Neuronal stem cell (in vitro differentiated cells): Measurements from ENCODE around the gene SH3GL1.
A peak's percentile ranks its signal among the peaks of the same experiment; 100 is the strongest.

ENCODE experiments used
- DNase-seq: peaks from one replicate; pipeline ENCODE4 v3.0.0-alpha.2; 2013; ENCODE audit warnings: low spot score
- H2AFZ ChIP-seq: one replicate; pipeline ENCODE4 v1.6.1; 2013; ENCODE audit warnings: mild to moderate bottlenecking, low read length, inconsistent platforms
- H2AK5ac ChIP-seq: 2 replicates; pipeline ENCODE4 v1.6.1; 2013; ENCODE audit warnings: low read depth, mild to moderate bottlenecking, inconsistent platforms, low read length, moderate library complexity, mixed read lengths
- H2BK120ac ChIP-seq: 2 replicates; pipeline ENCODE4 v1.6.1; 2013; ENCODE audit warnings: low read depth, mild to moderate bottlenecking, inconsistent platforms, low read length, moderate library complexity, mixed read lengths
- H2BK12ac ChIP-seq: one replicate; pipeline ENCODE4 v1.6.1; 2013; ENCODE audit warnings: low read length, inconsistent platforms
- H2BK15ac ChIP-seq: 2 replicates; pipeline ENCODE4 v1.6.1; 2013; ENCODE audit warnings: mild to moderate bottlenecking, low read length, inconsistent platforms, mixed read lengths
- H2BK5ac ChIP-seq: one replicate; pipeline ENCODE4 v1.6.1; 2013; ENCODE audit warnings: inconsistent platforms, mild to moderate bottlenecking, low read length, moderate library complexity
- H3K14ac ChIP-seq: one replicate; pipeline ENCODE4 v1.6.1; 2013; ENCODE audit warnings: low read length, inconsistent platforms
- H3K18ac ChIP-seq: 2 replicates; pipeline ENCODE4 v1.6.1; 2013; ENCODE audit warnings: low read length, inconsistent platforms
- H3K23ac ChIP-seq: 2 replicates; pipeline ENCODE4 v1.6.1; 2013; ENCODE audit warnings: low read depth, mild to moderate bottlenecking, mixed read lengths, low read length, inconsistent platforms; ENCODE audit not compliant: poor library complexity
- H3K27ac ChIP-seq: replicated peaks from 3 replicates; pipeline ENCODE4 v1.5.1; 2013; ENCODE audit warnings: low read length, inconsistent platforms
- H3K27me3 ChIP-seq, 3 experiments: 2 replicates each; pipeline ENCODE4 v1.6.1; 2013; ENCODE audit warnings: low read length in 3 of 3, mild to moderate bottlenecking in 2 of 3, inconsistent platforms in 1 of 3, low read depth in 1 of 3, mixed read lengths in 1 of 3, moderate library complexity in 1 of 3; ENCODE audit not compliant: control insufficient read depth in 3 of 3, insufficient read depth in 3 of 3
- H3K36me3 ChIP-seq, 2 donors: replicated peaks in 1 of 2; 2 replicates each; pipeline ENCODE4 v1.6.1; 2013; ENCODE audit warnings: low read length in 2 of 2; ENCODE audit not compliant: control insufficient read depth in 2 of 2, insufficient read depth in 2 of 2
- H3K4ac ChIP-seq: 2 replicates; pipeline ENCODE4 v1.6.1; 2013; ENCODE audit warnings: inconsistent platforms, mild to moderate bottlenecking, low read length, moderate library complexity
- H3K4me1 ChIP-seq, 2 donors: 1 replicate in 1 of 2; 2 replicates in 1 of 2; pipeline ENCODE4 v1.6.1; 2013; ENCODE audit warnings: low read length in 2 of 2, low read depth in 1 of 2; ENCODE audit not compliant: control insufficient read depth in 2 of 2, insufficient read depth in 1 of 2
- H3K4me2 ChIP-seq: one replicate; pipeline ENCODE4 v1.6.1; 2013; ENCODE audit warnings: mild to moderate bottlenecking, low read length, inconsistent platforms; ENCODE audit not compliant: insufficient read depth, poor library complexity, severe bottlenecking
- H3K4me3 ChIP-seq, 2 donors: 2 replicates each; pipeline ENCODE4 v1.5.1; 2013; ENCODE audit warnings: low read length in 2 of 2, mild to moderate bottlenecking in 2 of 2, inconsistent platforms in 1 of 2, moderate library complexity in 1 of 2
- H3K79me1 ChIP-seq: one replicate; pipeline ENCODE4 v1.6.1; 2013; ENCODE audit warnings: low read depth, mild to moderate bottlenecking, inconsistent platforms, low read length, moderate library complexity
- H3K9ac ChIP-seq: one replicate; pipeline ENCODE4 v1.6.1; 2013; ENCODE audit warnings: mild to moderate bottlenecking, low read depth, low read length, inconsistent platforms; ENCODE audit not compliant: poor library complexity
- H3K9me3 ChIP-seq, 2 donors: replicated peaks in 1 of 2; 2 replicates each; pipeline versions ENCODE3 to v1.6.1; 2013; ENCODE audit warnings: low read length in 2 of 2, mild to moderate bottlenecking in 2 of 2, inconsistent platforms in 1 of 2, low read depth in 1 of 2, mixed read lengths in 1 of 2, moderate library complexity in 1 of 2; ENCODE audit not compliant: control insufficient read depth in 2 of 2, insufficient read depth in 1 of 2
- H4K8ac ChIP-seq: one replicate; pipeline ENCODE4 v1.6.1; 2013; ENCODE audit warnings: low read depth, mild to moderate bottlenecking, inconsistent platforms, low read length, moderate library complexity
- H4K91ac ChIP-seq: one replicate; pipeline ENCODE4 v1.6.1; 2013; ENCODE audit warnings: low read length, low read depth, mild to moderate bottlenecking, inconsistent platforms; ENCODE audit not compliant: poor library complexity
- WGBS, 2 donors: extraction: QIAGEN DNeasy Blood & Tissue Kit; methylation state at CpG; one replicate each; pipeline ENCODE4 v1.1.7; 2013; ENCODE audit warnings: missing lambda C conversion rate in 2 of 2, mixed read lengths in 1 of 2; ENCODE audit not compliant: insufficient read length in 2 of 2, insufficient replicate concordance in 1 of 2; ENCODE audit errors: extremely low coverage in 2 of 2; 5-methylcytosine and 5-hydroxymethylcytosine counted together

The SH3GL1 gene

GRCh38 chr19:4437103-4437502, 36.8 kb upstream of the SH3GL1 start:
- Histone ChIP-seq H3K4ac (no peak overlapping the region), H4K91ac (no peak overlapping the region), H3K9ac (no peak overlapping the region), H4K8ac (peak overlapping the region; percentile 84), H3K4me1 (no peaks in the 10 kb centered on the region), H2BK15ac (no peak overlapping the region), H3K14ac (no peak overlapping the region), H3K79me1 (peaks cover 17% of the 10 kb centered on the region), H2BK120ac (no peak overlapping the region), H3K18ac (no peak overlapping the region), H2BK5ac (no peak overlapping the region), H3K27me3 (no peaks in the 10 kb centered on the region), H3K4me2 (no peak overlapping the region), H3K36me3 (peaks cover 66 to 92% of the 10 kb centered on the region in 2 donors), H2BK12ac (no peak overlapping the region), H3K23ac (peak overlapping the region; percentile 2), H2AK5ac (no peak overlapping the region), H3K4me3 (no peak overlapping the region), H2AFZ (no peak overlapping the region), H3K9me3 (peaks cover 0 to 3% of the 10 kb centered on the region in 2 donors), H3K27ac (no peak overlapping the region)
- no CpG with 5 or more reads among the region's 10 CpGs for WGBS, 2 donors
- DNase-seq: no peak

- no peak overlapping the region for H4K8ac ChIP-seq
- H3K79me1 ChIP-seq: peaks cover 15% of the 10 kb centered on the region
- no peak overlapping the region for H3K27ac ChIP-seq
- H2BK12ac ChIP-seq: no peak overlapping the region
- peaks cover 0 to 3% of the 10 kb centered on the region in 2 donors for H3K9me3 ChIP-seq
- H3K4ac ChIP-seq: no peak overlapping the region
- H3K14ac ChIP-seq: no peak overlapping the region
- no peaks in the 10 kb centered on the region for H3K4me1 ChIP-seq
- no peak overlapping the region for H3K9ac ChIP-seq
- no peak for DNase-seq
- no peak overlapping the region for H2BK120ac ChIP-seq
- H2AFZ ChIP-seq: no peak overlapping the region
- H3K18ac ChIP-seq: no peak overlapping the region
- no peak overlapping the region for H3K4me2 ChIP-seq
- H3K4me3 ChIP-seq: no peak overlapping the region
- H3K23ac ChIP-seq: no peak overlapping the region
- H2AK5ac ChIP-seq: no peak overlapping the region
- H2BK15ac ChIP-seq: no peak overlapping the region
- peaks cover 72 to 94% of the 10 kb centered on the region in 2 donors for H3K36me3 ChIP-seq
- no peak overlapping the region for H4K91ac ChIP-seq
- H2BK5ac ChIP-seq: no peak overlapping the region
- H3K27me3 ChIP-seq: no peaks in the 10 kb centered on the region
- no CpG with 5 or more reads among the region's 7 CpGs for WGBS, 2 donors
Measured at GRCh38 chr19:4436231-4436630, 35.9 kb upstream of the SH3GL1 start.

DNA sequence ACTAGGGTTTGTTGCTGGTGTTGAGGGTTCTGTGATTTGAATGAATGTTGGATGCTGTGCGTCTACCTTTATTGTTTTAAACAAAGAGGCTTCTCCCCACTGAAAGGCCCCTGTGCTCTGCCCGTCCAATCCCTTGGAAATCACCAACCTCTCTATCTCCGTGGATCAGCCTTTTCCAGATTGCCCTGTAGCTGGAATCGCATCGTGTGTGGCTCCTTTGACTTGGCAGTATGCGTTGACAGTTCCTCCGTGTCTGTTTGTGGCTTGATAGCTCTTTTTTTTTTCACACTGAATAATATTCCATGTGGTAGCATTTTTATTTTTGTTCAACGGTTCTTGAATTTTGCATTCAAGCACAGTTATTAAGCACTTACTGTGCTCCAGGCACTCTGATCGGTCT, 34.0 kb upstream of the SH3GL1 start:
- Histone ChIP-seq H3K4me2 (no peak overlapping the region), H3K9me3 (peaks cover 0 to 5% of the 10 kb centered on the region in 2 donors), H3K14ac (no peak overlapping the region), H2AK5ac (no peak overlapping the region), H3K27ac (no peak overlapping the region), H3K23ac (no peak overlapping the region), H4K8ac (no peak overlapping the region), H2BK120ac (no peak overlapping the region), H3K79me1 (peaks cover 18% of the 10 kb centered on the region), H3K4me3 (no peak overlapping the region), H2AFZ (no peak overlapping the region), H3K9ac (no peak overlapping the region), H3K4ac (no peak overlapping the region), H2BK12ac (no peak overlapping the region), H3K27me3 (no peaks in the 10 kb centered on the region), H2BK15ac (no peak overlapping the region), H3K18ac (no peak overlapping the region), H4K91ac (no peak overlapping the region), H3K4me1 (no peaks in the 10 kb centered on the region), H2BK5ac (no peak overlapping the region), H3K36me3 (peaks cover 76 to 95% of the 10 kb centered on the region in 2 donors)
- no CpG with 5 or more reads among the region's 9 CpGs for WGBS, 2 donors
- DNase-seq: no peak

DNA sequence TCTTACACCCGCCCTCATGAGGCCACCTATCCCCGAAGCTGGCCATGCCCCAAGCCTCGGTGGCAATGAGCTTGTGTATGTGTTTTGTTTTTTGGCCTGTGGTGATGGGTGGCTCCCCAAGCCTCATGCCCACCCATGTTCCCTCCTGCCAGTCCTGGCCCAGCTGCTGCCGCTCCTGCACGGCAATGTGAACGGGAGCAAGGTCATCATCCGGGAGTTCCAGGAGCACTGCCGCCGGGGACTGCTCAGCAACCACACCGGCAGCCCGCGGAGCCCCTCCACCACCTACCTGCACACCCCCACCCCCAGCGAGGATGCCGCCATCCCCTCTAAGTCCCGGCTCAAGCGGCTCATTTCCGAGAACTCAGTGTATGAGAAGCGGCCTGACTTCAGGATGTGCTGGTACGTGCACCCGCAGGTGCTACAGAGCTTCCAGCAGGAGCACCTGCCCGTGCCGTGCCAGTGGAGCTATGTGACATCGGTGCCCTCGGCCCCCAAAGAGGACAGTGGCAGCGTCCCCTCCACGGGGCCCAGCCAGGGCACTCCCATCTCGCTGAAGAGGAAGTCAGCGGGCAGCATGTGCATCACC, 32.7 kb upstream of the SH3GL1 start:
- H3K36me3 ChIP-seq: peaks cover 80 to 96% of the 10 kb centered on the region in 2 donors
- no peak overlapping the region for H4K91ac ChIP-seq
- WGBS, 2 donors: no CpG with 5 or more reads among the region's 28 CpGs
- H3K4me2 ChIP-seq: no peak overlapping the region
- no peak overlapping the region for H2BK12ac ChIP-seq
- H2AFZ ChIP-seq: no peak overlapping the region
- H3K27ac ChIP-seq: no peak overlapping the region
- DNase-seq: no peak
- H2BK5ac ChIP-seq: peak overlapping the region; percentile 34
- no peak overlapping the region for H3K9ac ChIP-seq
- H3K27me3 ChIP-seq: no peaks in the 10 kb centered on the region
- H3K18ac ChIP-seq: no peak overlapping the region
- no peak overlapping the region for H2BK120ac ChIP-seq
- no peaks in the 10 kb centered on the region for H3K4me1 ChIP-seq
- H3K4ac ChIP-seq: no peak overlapping the region
- peak overlapping the region in 1 of 2 donors; percentile 25 for H3K4me3 ChIP-seq
- no peak overlapping the region for H3K14ac ChIP-seq
- peak overlapping the region; percentile 25 for H3K23ac ChIP-seq
- H4K8ac ChIP-seq: no peak overlapping the region
- H2AK5ac ChIP-seq: no peak overlapping the region
- no peak overlapping the region for H2BK15ac ChIP-seq
- peaks cover 0 to 5% of the 10 kb centered on the region in 2 donors for H3K9me3 ChIP-seq
- peaks cover 16% of the 10 kb centered on the region for H3K79me1 ChIP-seq
